ENCODE results near the gene WBP11. TPM values are rescaled to one million over a fixed set of nuclear protein-coding genes. Genes with fewer than 3 reads are reported as not detected.

The WBP11 gene
- total RNA-seq, 2 experiments from 2014 or later = 169 to 188 TPM

- H3K9me3 Mint-ChIP-seq = no peaks in the 10 kb centered on the region
- no peaks in the 10 kb centered on the region for H3K9me3 ChIP-seq (ENCODE audit: control insufficient read depth in 1 of 2, insufficient read depth in 1 of 2, low read length in 2 of 2)
- peak overlapping the region; percentile 61 to 79 for H3K27ac ChIP-seq (ENCODE audit: low read depth in 1 of 2, low read length in 2 of 2)
- intact Hi-C loops (cut with DNase I, micrococcal nuclease) = loop anchor here (5.0 to 10.0 kb wide), 8 partner anchors 53 to 518 kb away; partner anchors contain the start of gene MGP (in 1 of the 2)
- CTCF ChIA-PET = interaction anchor here (0.8 to 2.0 kb wide), 5 partner anchors 9 to 28 kb away, joined by 3 to 8 read pairs (median 3); partner anchors contain the start of genes C12orf60 and WBP11
- peaks cover 28% of the 10 kb centered on the region for H3K4me1 ChIP-seq (ENCODE audit: insufficient read depth, low read length)
- H3K27me3 Mint-ChIP-seq = no peaks in the 10 kb centered on the region
- no peaks in the 10 kb centered on the region for H3K27me3 ChIP-seq (ENCODE audit: control insufficient read depth in 1 of 2, insufficient read depth in 2 of 2, low read length in 2 of 2)
- H3K4me3 Mint-ChIP-seq = peak overlapping the region; percentile 97
- H3K36me3 ChIP-seq (ENCODE audit: insufficient read depth, low read length) = no peaks in the 10 kb centered on the region
- peak in 11 of 14 experiments; percentile 2 to 56 (median 14) for DNase-seq
- no peak for ATAC-seq (ENCODE audit: poor library complexity)
- peaks cover 63% of the 10 kb centered on the region for H3K4me1 Mint-ChIP-seq (ENCODE audit: low read depth)
- peaks cover 30% of the 10 kb centered on the region for H3K36me3 Mint-ChIP-seq (ENCODE audit: low read depth)
- POLR2A ChIA-PET = interaction anchor here (0.6 to 7.6 kb wide), 18 partner anchors 7 to 1136 kb away, joined by 3 to 375 read pairs (median 5); partner anchors contain the start of genes ARHGDIB, ATF7IP, C12orf60 and DERA
- TF ChIP-seq CTCF (IDR thresholded peaks at IDR 0.05) = no peak
- H3K27ac Mint-ChIP-seq = peak overlapping the region; percentile 100
- H3K4me3 ChIP-seq (ENCODE audit: low read length) = peak overlapping the region; percentile 83
Observed at GRCh38 chr12:14774906-14775635, 28.2 kb downstream of the WBP11 start.

DNA sequence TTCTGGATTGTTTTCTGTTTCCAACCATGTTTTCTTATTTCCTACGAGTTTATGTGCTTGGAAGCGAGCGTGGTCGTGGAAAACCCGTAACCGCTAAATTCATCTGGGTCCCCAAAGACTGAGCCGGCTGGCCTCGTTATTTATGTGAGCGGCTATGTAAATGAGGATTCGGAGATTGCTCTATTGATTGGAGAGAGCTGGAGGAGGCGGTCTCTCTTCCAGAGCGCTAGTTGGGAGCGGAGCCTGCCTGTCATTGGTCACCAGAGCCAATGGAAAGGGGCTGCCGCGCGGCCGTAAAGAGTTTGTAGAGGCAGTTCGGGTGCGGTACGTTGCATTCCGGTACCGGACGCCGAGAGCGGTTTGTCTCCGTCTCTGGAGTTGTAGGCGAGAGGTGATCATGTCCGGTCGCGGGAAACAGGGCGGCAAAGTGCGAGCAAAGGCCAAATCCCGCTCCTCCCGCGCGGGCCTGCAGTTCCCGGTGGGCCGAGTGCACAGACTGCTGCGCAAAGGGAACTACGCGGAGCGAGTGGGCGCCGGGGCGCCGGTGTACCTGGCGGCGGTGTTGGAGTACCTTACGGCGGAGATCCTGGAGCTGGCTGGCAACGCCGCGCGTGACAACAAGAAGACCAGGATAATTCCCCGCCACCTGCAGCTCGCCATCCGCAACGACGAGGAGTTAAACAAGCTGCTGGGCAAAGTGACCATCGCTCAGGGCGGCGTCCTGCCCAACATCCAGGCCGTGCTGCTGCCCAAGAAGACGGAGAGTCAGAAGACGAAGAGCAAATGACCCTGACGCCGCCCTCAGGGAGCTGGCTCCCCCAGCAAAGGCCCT lies 29.0 kb downstream of the WBP11 start:
- Mint-ChIP-seq H3K36me3 (ENCODE audit: low read depth) (peaks cover 38% of the 10 kb centered on the region), H3K27ac (peak overlapping the region; percentile 100), H3K4me3 (peak overlapping the region; percentile 97), H3K4me1 (ENCODE audit: low read depth) (peaks cover 64% of the 10 kb centered on the region), H3K9me3 (no peaks in the 10 kb centered on the region), H3K27me3 (no peaks in the 10 kb centered on the region)
- peak overlapping the region; percentile 65 to 79 for H3K27ac ChIP-seq (ENCODE audit: low read depth in 1 of 2, low read length in 2 of 2)
- H3K4me3 ChIP-seq (ENCODE audit: low read length) = peak overlapping the region; percentile 83
- ChIA-PET POLR2A (interaction anchor here (0.6 to 7.6 kb wide), 25 partner anchors 8 to 1137 kb away, joined by 3 to 375 read pairs (median 4); partner anchors contain the start of genes ARHGDIB, ATF7IP, C12orf60 and DERA), CTCF (interaction anchor here (0.8 to 2.0 kb wide), 3 partner anchors 16 to 29 kb away, joined by 3 to 8 read pairs (median 3); partner anchors contain the start of genes C12orf60 and WBP11)
- H3K27me3 ChIP-seq (ENCODE audit: control insufficient read depth in 1 of 2, insufficient read depth in 2 of 2, low read length in 2 of 2) = no peaks in the 10 kb centered on the region
- ATAC-seq (ENCODE audit: poor library complexity) (peak; percentile 64), DNase-seq (peak; percentile 76 to 97 (median 84))
- H3K4me1 ChIP-seq (ENCODE audit: insufficient read depth, low read length) = peaks cover 32% of the 10 kb centered on the region
- no peak for TF ChIP-seq CTCF (IDR thresholded peaks at IDR 0.05)
- no peaks in the 10 kb centered on the region for H3K36me3 ChIP-seq (ENCODE audit: insufficient read depth, low read length)
- intact Hi-C loops (cut with DNase I, micrococcal nuclease) = loop anchor here (5.0 to 10.0 kb wide), 5 partner anchors 111 to 517 kb away; partner anchors contain the start of gene MGP (in 1 of the 2)
- H3K9me3 ChIP-seq (ENCODE audit: control insufficient read depth in 1 of 2, insufficient read depth in 1 of 2, low read length in 2 of 2) = no peaks in the 10 kb centered on the region

DNA sequence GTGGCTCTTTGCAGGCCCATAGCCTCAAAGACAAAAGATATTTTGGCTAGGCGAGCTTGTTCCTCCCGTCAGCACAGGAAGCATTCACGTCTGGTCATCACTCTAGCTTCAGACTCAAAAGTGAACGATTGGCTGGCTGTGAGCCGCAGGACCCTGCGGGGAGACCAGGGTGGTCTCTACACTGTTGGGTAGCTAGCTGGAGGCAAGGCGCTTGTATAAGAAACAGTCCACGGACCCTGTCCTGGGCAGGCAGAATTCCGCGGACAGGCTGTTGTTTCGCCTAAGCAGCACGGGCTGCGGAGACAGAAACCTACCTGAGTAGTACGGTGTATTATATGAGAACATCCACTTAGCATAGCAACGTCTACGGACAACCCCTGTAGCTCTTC lies 29.6 kb downstream of the WBP11 start:
- intact Hi-C loops (cut with DNase I, micrococcal nuclease) = loop anchor here (5.0 to 10.0 kb wide), 5 partner anchors 111 to 516 kb away; partner anchors contain the start of gene MGP (in 1 of the 2)
- Histone ChIP-seq H3K9me3 (ENCODE audit: control insufficient read depth in 1 of 2, insufficient read depth in 1 of 2, low read length in 2 of 2) (no peaks in the 10 kb centered on the region), H3K27me3 (ENCODE audit: control insufficient read depth in 1 of 2, insufficient read depth in 2 of 2, low read length in 2 of 2) (no peaks in the 10 kb centered on the region), H3K36me3 (ENCODE audit: insufficient read depth, low read length) (no peaks in the 10 kb centered on the region), H3K4me1 (ENCODE audit: insufficient read depth, low read length) (peaks cover 38% of the 10 kb centered on the region), H3K4me3 (ENCODE audit: low read length) (peak overlapping the region; percentile 83), H3K27ac (ENCODE audit: low read depth in 1 of 2, low read length in 2 of 2) (peak overlapping the region; percentile 65 to 79)
- ChIA-PET POLR2A (interaction anchor here (0.7 to 7.6 kb wide), 19 partner anchors 8 to 788 kb away, joined by 3 to 375 read pairs (median 4); partner anchors contain the start of genes ARHGDIB, ATF7IP, C12orf60 and WBP11), CTCF (interaction anchor here (1.3 kb wide), 1 partner anchor 29 kb away, joined by 3 read pairs; the partner anchor contains the start of genes C12orf60 and WBP11)
- no peaks in the 10 kb centered on the region for H3K9me3 Mint-ChIP-seq
- H3K27me3 Mint-ChIP-seq = no peaks in the 10 kb centered on the region
- H3K4me1 Mint-ChIP-seq (ENCODE audit: low read depth) = peaks cover 68% of the 10 kb centered on the region
- TF ChIP-seq CTCF (IDR thresholded peaks at IDR 0.05) = no peak
- ATAC-seq (ENCODE audit: poor library complexity) = peak; percentile 8
- DNase-seq = peak in 1 of 14 experiments; percentile 53
- peak overlapping the region; percentile 100 for H3K27ac Mint-ChIP-seq
- H3K4me3 Mint-ChIP-seq = peak overlapping the region; percentile 97
- peaks cover 44% of the 10 kb centered on the region for H3K36me3 Mint-ChIP-seq (ENCODE audit: low read depth)

Data from CD4-positive, alpha-beta T cell (primary cell).